ENCODE data around the gene PLPP1. TPM values are rescaled to one million over a fixed set of nuclear protein-coding genes. Genes with fewer than 3 reads are reported as not detected.

Gene PLPP1
- total RNA-seq, 2 donors from 2014 or later, result 53.0 to 85.7 TPM

DNA sequence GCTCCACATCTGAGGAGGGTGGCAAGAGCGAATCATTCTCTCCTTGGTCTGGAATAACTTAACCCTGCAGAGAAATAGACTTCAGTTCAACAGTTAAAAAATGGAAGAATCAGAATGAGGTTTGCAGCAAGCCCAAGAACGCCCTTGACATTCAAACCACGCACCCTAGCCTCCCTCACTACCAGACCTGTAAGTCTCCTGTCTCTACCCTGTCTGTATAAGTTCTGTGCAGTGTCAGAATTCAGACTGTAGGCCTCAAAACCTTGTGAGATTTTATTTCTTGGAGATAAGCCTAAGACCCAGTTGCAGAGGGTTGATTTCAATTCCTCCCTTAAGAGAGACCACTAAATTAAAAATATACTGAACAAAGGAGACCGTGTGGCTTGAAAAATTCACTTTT lies 35.8 kb upstream of the PLPP1 start:
- Histone ChIP-seq H3K36me3 (no peaks in the 10 kb centered on the region), H3K4me1 (no peaks in the 10 kb centered on the region), H3K9ac (ENCODE audit: low read depth in 2 of 2, low read length in 2 of 2) (no peak overlapping the region), H3K9me3 (no peaks in the 10 kb centered on the region), H3K4me3 (no peak overlapping the region), H3K27me3 (no peaks in the 10 kb centered on the region), H3K27ac (no peak overlapping the region)
- TF ChIP-seq, protein P1, sequence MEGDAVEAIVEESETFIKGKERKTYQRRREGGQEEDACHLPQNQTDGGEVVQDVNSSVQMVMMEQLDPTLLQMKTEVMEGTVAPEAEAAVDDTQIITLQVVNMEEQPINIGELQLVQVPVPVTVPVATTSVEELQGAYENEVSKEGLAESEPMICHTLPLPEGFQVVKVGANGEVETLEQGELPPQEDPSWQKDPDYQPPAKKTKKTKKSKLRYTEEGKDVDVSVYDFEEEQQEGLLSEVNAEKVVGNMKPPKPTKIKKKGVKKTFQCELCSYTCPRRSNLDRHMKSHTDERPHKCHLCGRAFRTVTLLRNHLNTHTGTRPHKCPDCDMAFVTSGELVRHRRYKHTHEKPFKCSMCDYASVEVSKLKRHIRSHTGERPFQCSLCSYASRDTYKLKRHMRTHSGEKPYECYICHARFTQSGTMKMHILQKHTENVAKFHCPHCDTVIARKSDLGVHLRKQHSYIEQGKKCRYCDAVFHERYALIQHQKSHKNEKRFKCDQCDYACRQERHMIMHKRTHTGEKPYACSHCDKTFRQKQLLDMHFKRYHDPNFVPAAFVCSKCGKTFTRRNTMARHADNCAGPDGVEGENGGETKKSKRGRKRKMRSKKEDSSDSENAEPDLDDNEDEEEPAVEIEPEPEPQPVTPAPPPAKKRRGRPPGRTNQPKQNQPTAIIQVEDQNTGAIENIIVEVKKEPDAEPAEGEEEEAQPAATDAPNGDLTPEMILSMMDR (IDR thresholded peaks at IDR 0.05), result no peak
- intact Hi-C loops (cut with DNase I), result no loop called here
- DNase-seq, result no peak

DNA sequence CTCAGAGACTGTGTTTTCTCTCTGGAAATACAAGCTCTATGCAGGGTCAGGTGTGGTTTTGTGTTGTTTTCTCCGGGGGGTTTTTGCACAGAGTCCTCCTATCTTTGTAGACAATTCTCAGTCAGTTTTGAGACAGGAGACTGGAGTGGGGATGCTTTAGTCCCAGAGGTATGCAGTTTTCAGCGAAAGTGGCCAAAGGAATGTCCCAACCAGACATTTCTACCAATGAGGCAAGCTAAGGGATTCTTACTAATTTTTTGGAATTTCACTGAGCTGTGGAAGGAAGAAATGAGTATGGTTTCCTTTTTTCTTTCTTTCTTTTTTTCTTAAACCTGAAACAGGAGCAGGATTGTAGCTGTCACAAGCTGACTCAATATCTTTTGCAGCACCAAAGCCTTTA lies 35.3 kb upstream of the PLPP1 start:
- intact Hi-C loops (cut with DNase I), result no loop called here
- H3K36me3 ChIP-seq, result no peaks in the 10 kb centered on the region
- H3K4me1 ChIP-seq, result no peaks in the 10 kb centered on the region
- H3K4me3 ChIP-seq, result no peak overlapping the region
- H3K9me3 ChIP-seq, result no peaks in the 10 kb centered on the region
- H3K27ac ChIP-seq, result no peak overlapping the region
- H3K9ac ChIP-seq (ENCODE audit: low read depth in 2 of 2, low read length in 2 of 2), result no peak overlapping the region
- TF ChIP-seq, protein P1 (IDR thresholded peaks at IDR 0.05), result no peak
- no peaks in the 10 kb centered on the region for H3K27me3 ChIP-seq
- no peak for DNase-seq

DNA sequence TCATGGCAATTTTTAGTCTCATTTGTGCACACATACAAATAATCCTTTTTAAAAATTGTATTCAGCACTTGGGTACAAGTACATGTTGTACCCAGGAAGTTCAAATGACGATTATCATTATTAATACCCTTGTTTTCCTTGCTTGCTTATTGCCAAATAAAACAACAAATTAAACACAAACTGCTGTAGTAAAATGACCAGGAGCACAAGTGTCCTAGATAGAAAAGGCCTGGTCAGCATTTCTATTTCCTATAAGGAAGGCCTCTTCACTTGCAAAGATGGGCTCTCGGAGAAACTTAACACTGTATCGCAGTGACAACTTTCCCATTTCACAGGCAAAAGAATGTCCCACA lies 34.7 kb upstream of the PLPP1 start:
- H3K9ac ChIP-seq (ENCODE audit: low read depth in 2 of 2, low read length in 2 of 2), result no peak overlapping the region
- TF ChIP-seq, protein P1 (IDR thresholded peaks at IDR 0.05), result no peak
- intact Hi-C loops (cut with DNase I), result no loop called here
- DNase-seq, result no peak
- no peaks in the 10 kb centered on the region for H3K4me1 ChIP-seq
- no peak overlapping the region for H3K27ac ChIP-seq
- no peak overlapping the region for H3K4me3 ChIP-seq
- H3K36me3 ChIP-seq, result no peaks in the 10 kb centered on the region
- no peaks in the 10 kb centered on the region for H3K9me3 ChIP-seq
- H3K27me3 ChIP-seq, result no peaks in the 10 kb centered on the region

DNA sequence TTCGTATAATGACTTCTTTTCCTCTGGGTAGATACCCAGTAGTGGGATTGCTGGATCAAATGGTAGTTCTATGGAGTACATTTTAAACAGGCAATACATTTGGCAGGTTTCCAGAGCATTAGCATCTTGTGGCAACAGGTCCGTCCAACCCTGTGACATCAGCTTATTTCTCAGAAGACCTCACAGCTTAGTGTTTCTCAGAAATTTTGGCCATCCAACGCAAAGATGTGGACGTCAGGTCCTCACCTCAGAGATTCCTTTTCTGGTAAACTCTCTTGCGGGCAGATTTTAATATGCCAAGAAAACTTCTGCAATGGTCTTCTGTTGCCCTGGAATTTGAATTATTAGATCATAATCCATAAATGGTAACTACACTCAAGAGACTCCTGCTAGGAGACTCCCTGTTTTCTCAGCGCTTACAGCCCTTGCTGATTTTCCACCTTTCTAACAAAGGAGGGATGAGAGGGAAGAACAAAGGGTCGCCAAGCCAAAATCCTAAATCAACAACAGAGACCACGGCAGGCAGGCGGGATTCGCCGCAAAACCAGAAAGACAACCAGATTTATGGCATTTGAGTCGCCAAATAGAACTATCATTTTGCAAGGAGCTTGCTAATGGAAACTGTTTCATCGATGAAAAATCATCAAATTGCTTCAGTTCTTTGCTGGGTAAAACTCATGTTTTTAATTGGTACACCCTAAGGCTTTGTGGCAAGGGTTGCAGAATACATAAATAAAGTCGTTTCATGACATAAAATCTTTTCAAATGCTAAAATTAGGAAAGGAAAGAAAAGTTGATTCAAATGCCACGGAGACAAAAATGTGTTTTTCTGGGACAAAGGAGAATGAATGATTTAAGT lies 34.1 kb upstream of the PLPP1 start:
- no peak overlapping the region for H3K9ac ChIP-seq (ENCODE audit: low read depth in 2 of 2, low read length in 2 of 2)
- intact Hi-C loops (cut with DNase I), result no loop called here
- H3K4me3 ChIP-seq, result no peak overlapping the region
- H3K27ac ChIP-seq, result no peak overlapping the region
- TF ChIP-seq, protein P1 (IDR thresholded peaks at IDR 0.05), result no peak
- DNase-seq, result no peak
- no peaks in the 10 kb centered on the region for H3K27me3 ChIP-seq
- H3K36me3 ChIP-seq, result no peaks in the 10 kb centered on the region
- no peaks in the 10 kb centered on the region for H3K9me3 ChIP-seq
- no peaks in the 10 kb centered on the region for H3K4me1 ChIP-seq

DNA sequence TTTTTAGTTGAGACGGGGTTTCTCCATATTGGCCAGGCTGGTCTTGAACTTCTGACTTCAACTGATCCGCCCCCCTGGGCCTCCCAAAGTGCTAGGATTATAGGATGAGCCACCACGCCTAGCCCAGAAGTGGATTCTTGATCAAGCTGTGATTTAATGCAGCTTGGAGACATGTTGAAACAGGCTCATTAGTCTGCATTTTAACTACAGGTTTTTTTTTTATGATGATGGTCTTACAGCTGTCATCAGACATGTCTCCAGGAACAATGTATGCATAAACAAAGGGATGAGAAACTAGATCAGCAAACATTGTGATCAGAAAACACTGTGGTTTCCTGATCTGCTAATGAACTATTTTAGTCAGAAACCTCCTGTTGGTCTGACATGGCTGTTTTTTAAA lies 30.0 kb upstream of the PLPP1 start:
- Histone ChIP-seq H3K9ac (ENCODE audit: low read depth in 2 of 2, low read length in 2 of 2) (no peak overlapping the region), H3K27me3 (no peaks in the 10 kb centered on the region), H3K4me3 (no peak overlapping the region), H3K4me1 (no peaks in the 10 kb centered on the region), H3K9me3 (no peaks in the 10 kb centered on the region), H3K27ac (no peak overlapping the region), H3K36me3 (no peaks in the 10 kb centered on the region)
- intact Hi-C loops (cut with DNase I), result no loop called here
- TF ChIP-seq, protein P1 (IDR thresholded peaks at IDR 0.05), result no peak
- no peak for DNase-seq
